MCF 10A (cell line): ENCODE data around the gene NFATC1. TPM values are rescaled to one million over a fixed set of nuclear protein-coding genes. Genes with fewer than 3 reads are reported as not detected.

Experiments used
- BruUV-seq: library from RNA; stranded (reverse); fragments of 400-500 nt; replicated peaks from 2 replicates; lab custom pipeline; 2021; lab: Mats Ljungman, UMichigan
- CTCF ChIA-PET: fragments of 300-600 bp; sonication (Branson Sonifier 250); formaldehyde crosslinking; extraction: SDS; loops from one replicate; lab custom pipeline; 2021; ENCODE audit warnings: antibody characterized with exemption, inconsistent platforms; lab: Yijun Ruan, JAX
- POLR2A ChIA-PET: fragments of 300-600, 350-650 bp; sonication (Branson Sonifier 250); formaldehyde crosslinking; extraction: SDS; loops from one replicate; lab custom pipeline; 2020; ENCODE audit warnings: antibody characterized with exemption, inconsistent platforms; lab: Yijun Ruan, JAX
- DNase-seq: peaks from one replicate; pipeline ENCODE4 v3.0.0-alpha.2; 2018; ENCODE audit not compliant: unreplicated experiment
- H3K27ac Mint-ChIP-seq: one replicate; pipeline ENCODE4 v1.8.0; 2022; ENCODE audit warnings: mild to moderate bottlenecking, low read depth, mixed read lengths; ENCODE audit not compliant: unreplicated experiment
- H3K27me3 Mint-ChIP-seq: one replicate; pipeline ENCODE4 v1.8.0; 2022; ENCODE audit warnings: mixed read lengths; ENCODE audit not compliant: insufficient read depth, unreplicated experiment
- H3K36me3 Mint-ChIP-seq: one replicate; pipeline ENCODE4 v1.8.0; 2022; ENCODE audit warnings: mild to moderate bottlenecking, moderate library complexity, mixed read lengths; ENCODE audit not compliant: insufficient read depth, unreplicated experiment
- H3K4me1 Mint-ChIP-seq: one replicate; pipeline ENCODE4 v1.8.0; 2022; ENCODE audit warnings: mixed read lengths; ENCODE audit not compliant: insufficient read depth, unreplicated experiment
- H3K4me3 Mint-ChIP-seq: one replicate; pipeline ENCODE4 v1.8.0; 2022; ENCODE audit warnings: mild to moderate bottlenecking, moderate library complexity, mixed read lengths; ENCODE audit not compliant: unreplicated experiment
- H3K9me3 Mint-ChIP-seq: one replicate; pipeline ENCODE4 v1.8.0; 2022; ENCODE audit warnings: mixed read lengths; ENCODE audit not compliant: unreplicated experiment
- CTCF ChIP-seq: fragments of 200-600 bp; IDR thresholded peaks from one replicate; pipeline ENCODE4 v1.8.0; 2022; ENCODE audit warnings: antibody characterized with exemption, mild to moderate bottlenecking; ENCODE audit not compliant: unreplicated experiment
- intact Hi-C: fragments of 100-400 bp; cut with micrococcal nuclease; formaldehyde crosslinking; loops from 2 replicates; pipeline ENCODE4 v1.14.1; 2022
- total RNA-seq: library from RNA; stranded (reverse); gene quantifications from 2 replicates; pipeline ENCODE4 v1.2.3, GENCODE V29; 2022

The NFATC1 gene
- total RNA-seq, 1 experiment from 2014 or later, result 2.0 TPM

DNA sequence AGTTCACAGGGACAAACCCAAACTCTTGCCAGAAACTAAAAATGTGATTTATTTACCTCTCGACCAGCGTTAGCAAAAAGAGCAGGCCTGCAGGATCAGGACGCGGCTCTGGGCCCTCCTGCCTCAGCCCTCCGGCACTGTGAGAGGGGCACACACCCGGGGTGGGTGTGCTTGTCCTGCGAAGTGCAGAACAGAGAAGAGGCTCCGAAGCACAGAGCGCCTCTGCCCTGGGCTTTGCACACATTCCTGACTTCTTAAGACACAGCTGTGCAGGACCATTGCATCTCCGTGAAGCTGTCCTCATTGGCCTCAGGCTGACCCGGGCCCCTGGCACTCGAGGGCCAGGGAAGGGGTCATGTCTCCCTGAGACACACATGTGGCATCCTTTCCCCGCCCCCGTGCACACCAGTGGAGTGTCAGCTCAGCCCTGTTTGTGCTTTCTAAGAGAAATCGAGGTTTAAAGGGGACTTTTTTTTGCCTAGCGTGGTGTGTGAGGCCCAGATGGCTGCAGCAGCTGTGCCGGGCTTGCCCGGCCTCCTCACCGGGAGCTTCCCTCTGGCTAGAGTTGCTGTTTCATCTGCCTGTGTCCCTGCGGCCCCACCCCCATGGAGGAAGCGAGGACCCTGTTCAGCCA lies 9.9 kb upstream of the NFATC1 start:
- no peak for DNase-seq
- no peaks in the 10 kb centered on the region for H3K27me3 Mint-ChIP-seq
- H3K36me3 Mint-ChIP-seq, result peaks cover 26% of the 10 kb centered on the region
- TF ChIP-seq CTCF, result no peak
- BruUV-seq, result no TSS peak
- ChIA-PET POLR2A (no interaction called here), CTCF (interaction anchor here (0.7 to 1.9 kb wide), 2 partner anchors 257 to 512 kb away, joined by 3 to 4 read pairs; no protein-coding TSS in a partner anchor)
- no peak overlapping the region for H3K27ac Mint-ChIP-seq
- H3K4me1 Mint-ChIP-seq, result no peaks in the 10 kb centered on the region
- H3K4me3 Mint-ChIP-seq, result no peak overlapping the region
- no peaks in the 10 kb centered on the region for H3K9me3 Mint-ChIP-seq
- intact Hi-C loops, result no loop called here

DNA sequence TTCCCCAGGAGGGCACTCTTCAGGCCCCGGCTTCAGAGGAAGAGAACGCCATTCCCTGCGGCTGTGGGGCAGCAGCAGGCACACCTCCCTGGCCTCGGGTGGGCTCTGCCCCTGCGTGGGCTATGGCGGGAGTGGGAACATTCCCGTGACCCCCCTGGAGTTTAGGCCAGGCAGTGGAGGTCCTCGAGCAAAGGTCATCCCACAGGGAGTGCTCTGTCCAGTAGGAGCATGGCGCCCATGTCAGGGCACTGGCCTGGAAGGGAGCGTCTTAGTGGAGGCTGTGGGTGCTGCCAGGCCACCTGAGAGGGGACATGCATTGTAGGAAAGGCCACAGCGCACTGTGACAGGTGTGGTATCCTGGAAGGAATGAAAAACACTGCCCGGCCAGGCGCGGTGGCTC lies 9.2 kb upstream of the NFATC1 start:
- ChIA-PET POLR2A (no interaction called here), CTCF (no interaction called here)
- Mint-ChIP-seq H3K4me1 (no peaks in the 10 kb centered on the region), H3K27ac (no peak overlapping the region), H3K4me3 (no peak overlapping the region), H3K9me3 (no peaks in the 10 kb centered on the region), H3K27me3 (no peaks in the 10 kb centered on the region), H3K36me3 (peaks cover 21% of the 10 kb centered on the region)
- BruUV-seq, result no TSS peak
- intact Hi-C loops, result no loop called here
- TF ChIP-seq CTCF, result no peak
- DNase-seq, result no peak

DNA sequence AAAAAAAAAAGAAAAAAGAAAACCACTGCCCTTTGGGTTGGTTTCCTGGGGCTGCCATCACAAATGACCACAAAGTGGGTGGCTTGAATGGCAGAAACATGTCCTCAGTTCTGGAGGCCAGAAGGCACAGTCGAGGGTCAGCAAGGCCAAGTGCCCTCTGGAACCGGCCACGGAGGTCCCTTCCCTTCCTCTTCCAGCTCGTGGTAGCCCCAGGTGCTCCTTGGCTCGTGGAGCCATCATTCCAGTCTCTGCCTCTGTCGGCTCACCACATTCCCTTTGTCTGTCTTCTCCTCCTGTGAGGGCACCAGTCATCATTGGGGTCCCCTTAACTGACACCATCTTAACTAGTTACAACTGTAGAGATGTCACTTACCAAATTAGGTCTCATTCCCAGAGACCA lies 8.5 kb upstream of the NFATC1 start:
- CTCF ChIA-PET, result no interaction called here
- Mint-ChIP-seq H3K27ac (no peak overlapping the region), H3K4me3 (no peak overlapping the region), H3K4me1 (no peaks in the 10 kb centered on the region), H3K36me3 (peaks cover 14% of the 10 kb centered on the region), H3K27me3 (no peaks in the 10 kb centered on the region), H3K9me3 (no peaks in the 10 kb centered on the region)
- TF ChIP-seq CTCF, result no peak
- no peak for DNase-seq
- intact Hi-C loops, result no loop called here
- POLR2A ChIA-PET, result no interaction called here
- BruUV-seq, result no TSS peak

- H3K4me3 Mint-ChIP-seq, result no peak overlapping the region
- no peak overlapping the region for H3K27ac Mint-ChIP-seq
- ChIA-PET POLR2A (no interaction called here), CTCF (no interaction called here)
- no peaks in the 10 kb centered on the region for H3K27me3 Mint-ChIP-seq
- no peaks in the 10 kb centered on the region for H3K4me1 Mint-ChIP-seq
- DNase-seq, result no peak
- TF ChIP-seq CTCF, result no peak
- H3K9me3 Mint-ChIP-seq, result no peaks in the 10 kb centered on the region
- peaks cover 10% of the 10 kb centered on the region for H3K36me3 Mint-ChIP-seq
- BruUV-seq, result no TSS peak
- intact Hi-C loops, result no loop called here
These were observed 8.1 kb upstream of the NFATC1 start for GRCh38 chr18:79387615-79388014.
